Astrocyte (in vitro differentiated cells and primary cell): ENCODE results near the gene NAB2. TPM values are rescaled to one million over a fixed set of nuclear protein-coding genes. Genes with fewer than 3 reads are reported as not detected.

Experiments
- DNase-seq: peaks from one replicate; pipeline ENCODE4 v3.0.0-alpha.2; 2010; ENCODE audit warnings: low read depth
- FAIRE-seq: peaks from 2 replicates; lab custom pipeline; 2011; peaks lifted over from hg19 to GRCh38; lab: Jason Lieb, UNC
- H2AFZ ChIP-seq: 2 replicates; pipeline ENCODE4 v1.6.0; 2012; ENCODE audit warnings: low read depth, low read length, inconsistent platforms
- H3K27ac ChIP-seq: 2 replicates; pipeline ENCODE4 v1.5.1; 2011; ENCODE audit warnings: low read depth, low read length, inconsistent platforms
- H3K27me3 ChIP-seq: 2 replicates; pipeline ENCODE4 v1.6.0; 2011; ENCODE audit warnings: low read length, inconsistent platforms; ENCODE audit not compliant: insufficient read depth
- H3K36me3 ChIP-seq: 2 replicates; pipeline ENCODE4 v1.5.1; 2011; ENCODE audit warnings: low read length, inconsistent platforms; ENCODE audit not compliant: insufficient read depth
- H3K4me1 ChIP-seq: 2 replicates; pipeline ENCODE4 v1.5.1; 2011; ENCODE audit warnings: low read length, inconsistent platforms; ENCODE audit not compliant: insufficient read depth
- H3K4me2 ChIP-seq: 2 replicates; pipeline ENCODE4 v1.6.0; 2012; ENCODE audit warnings: low read length, inconsistent platforms
- H3K4me3 ChIP-seq: 2 replicates; pipeline ENCODE4 v1.5.1; 2011; ENCODE audit warnings: low read depth, mild to moderate bottlenecking, low read length, inconsistent platforms; ENCODE audit not compliant: insufficient read depth
- H3K79me2 ChIP-seq: 2 replicates; pipeline ENCODE4 v1.6.0; 2012; ENCODE audit warnings: mild to moderate bottlenecking, low read length, inconsistent platforms; ENCODE audit not compliant: insufficient read depth
- H3K9ac ChIP-seq: 2 replicates; pipeline ENCODE4 v1.6.0; 2012; ENCODE audit warnings: mild to moderate bottlenecking, low read length, inconsistent platforms
- H3K9me3 ChIP-seq: 2 replicates; pipeline ENCODE4 v1.5.1; 2012; ENCODE audit warnings: low read depth, mild to moderate bottlenecking, low read length, inconsistent platforms; ENCODE audit not compliant: insufficient read depth
- H4K20me1 ChIP-seq: 2 replicates; pipeline ENCODE4 v1.6.0; 2012; ENCODE audit warnings: low read length, inconsistent platforms; ENCODE audit not compliant: insufficient read depth
- H3K27ac Mint-ChIP-seq: one replicate; pipeline ENCODE4 v1.8.0; 2021; ENCODE audit warnings: mild to moderate bottlenecking, mixed read lengths; ENCODE audit not compliant: unreplicated experiment
- H3K27me3 Mint-ChIP-seq: one replicate; pipeline ENCODE4 v1.8.0; 2021; ENCODE audit warnings: low read depth, mixed read lengths; ENCODE audit not compliant: unreplicated experiment
- H3K36me3 Mint-ChIP-seq: one replicate; pipeline ENCODE4 v1.8.0; 2021; ENCODE audit warnings: low read depth, mixed read lengths; ENCODE audit not compliant: unreplicated experiment
- H3K4me1 Mint-ChIP-seq: one replicate; pipeline ENCODE4 v1.8.0; 2021; ENCODE audit warnings: low read depth, mixed read lengths; ENCODE audit not compliant: unreplicated experiment
- H3K4me3 Mint-ChIP-seq: one replicate; pipeline ENCODE4 v1.8.0; 2021; ENCODE audit warnings: mild to moderate bottlenecking, moderate library complexity, mixed read lengths; ENCODE audit not compliant: unreplicated experiment
- H3K9me3 Mint-ChIP-seq: one replicate; pipeline ENCODE4 v1.8.0; 2021; ENCODE audit warnings: mild to moderate bottlenecking, mixed read lengths; ENCODE audit not compliant: unreplicated experiment
- CTCF ChIP-seq: IDR thresholded peaks from 2 replicates; pipeline ENCODE4 v1.5.1; 2011; ENCODE audit warnings: low read depth, mild to moderate bottlenecking, inconsistent platforms, low read length, moderate library complexity; ENCODE audit not compliant: insufficient read depth
- EZH2 ChIP-seq: IDR thresholded peaks from 2 replicates; pipeline ENCODE4 v1.6.1; 2012; ENCODE audit warnings: mild to moderate bottlenecking, low read length, inconsistent platforms; ENCODE audit not compliant: insufficient read depth
- total RNA-seq: library from RNA; stranded (reverse); gene quantifications from 2 replicates; pipeline ENCODE4 v1.2.1, GENCODE V29; 2021

Gene NAB2
- total RNA-seq, 1 donor from 2014 or later, result 36.6 TPM

- Histone ChIP-seq H3K4me2 (no peak overlapping the region), H3K36me3 (no peaks in the 10 kb centered on the region), H3K27me3 (no peaks in the 10 kb centered on the region), H3K79me2 (no peaks in the 10 kb centered on the region), H3K9me3 (no peaks in the 10 kb centered on the region), H3K4me3 (no peak overlapping the region), H3K27ac (no peak overlapping the region), H3K9ac (no peak overlapping the region), H2AFZ (no peak overlapping the region), H4K20me1 (no peaks in the 10 kb centered on the region), H3K4me1 (peaks cover 3% of the 10 kb centered on the region)
- DNase-seq (no peak), FAIRE-seq (no peak)
- no peaks in the 10 kb centered on the region for H3K9me3 Mint-ChIP-seq
- peaks cover 2% of the 10 kb centered on the region for H3K27me3 Mint-ChIP-seq
- peaks cover 7% of the 10 kb centered on the region for H3K4me1 Mint-ChIP-seq
- H3K36me3 Mint-ChIP-seq, result peaks cover 13% of the 10 kb centered on the region
- H3K27ac Mint-ChIP-seq, result peak overlapping the region; percentile 12
- H3K4me3 Mint-ChIP-seq, result no peak overlapping the region
- TF ChIP-seq CTCF (no peak), EZH2 (no peak)
Measured at GRCh38 chr12:57101892-57102695, 13.2 kb downstream of the NAB2 start.

GRCh38 chr12:57103856-57104255, 14.9 kb downstream of the NAB2 start:
- no peaks in the 10 kb centered on the region for H3K27me3 ChIP-seq
- H3K4me3 ChIP-seq, result no peak overlapping the region
- no peak overlapping the region for H3K27ac ChIP-seq
- peaks cover 5% of the 10 kb centered on the region for H4K20me1 ChIP-seq
- Mint-ChIP-seq H3K36me3 (peaks cover 11% of the 10 kb centered on the region), H3K4me1 (peaks cover 7% of the 10 kb centered on the region), H3K4me3 (no peak overlapping the region), H3K27me3 (peaks cover 2% of the 10 kb centered on the region), H3K27ac (no peak overlapping the region), H3K9me3 (no peaks in the 10 kb centered on the region)
- peaks cover 3% of the 10 kb centered on the region for H3K4me1 ChIP-seq
- FAIRE-seq (peak; percentile 9), DNase-seq (peak; percentile 43)
- TF ChIP-seq CTCF (no peak), EZH2 (no peak)
- no peak overlapping the region for H3K4me2 ChIP-seq
- H3K9me3 ChIP-seq, result no peaks in the 10 kb centered on the region
- H3K9ac ChIP-seq, result no peak overlapping the region
- no peak overlapping the region for H2AFZ ChIP-seq
- H3K79me2 ChIP-seq, result no peaks in the 10 kb centered on the region
- H3K36me3 ChIP-seq, result no peaks in the 10 kb centered on the region

- no peak overlapping the region for H3K4me2 ChIP-seq
- H3K4me1 ChIP-seq, result peaks cover 3% of the 10 kb centered on the region
- no peak for TF ChIP-seq CTCF
- TF ChIP-seq EZH2, result no peak
- no peak overlapping the region for H3K27ac ChIP-seq
- Mint-ChIP-seq H3K4me3 (no peak overlapping the region), H3K36me3 (peaks cover 10% of the 10 kb centered on the region), H3K9me3 (no peaks in the 10 kb centered on the region), H3K27me3 (peaks cover 2% of the 10 kb centered on the region), H3K27ac (no peak overlapping the region), H3K4me1 (peaks cover 7% of the 10 kb centered on the region)
- H3K79me2 ChIP-seq, result no peaks in the 10 kb centered on the region
- no peaks in the 10 kb centered on the region for H3K9me3 ChIP-seq
- no peak overlapping the region for H3K9ac ChIP-seq
- FAIRE-seq (no peak), DNase-seq (no peak)
- H2AFZ ChIP-seq, result no peak overlapping the region
- H3K36me3 ChIP-seq, result no peaks in the 10 kb centered on the region
- no peak overlapping the region for H3K4me3 ChIP-seq
- H4K20me1 ChIP-seq, result peaks cover 5% of the 10 kb centered on the region
- H3K27me3 ChIP-seq, result no peaks in the 10 kb centered on the region
Measured at GRCh38 chr12:57104292-57104910, 15.5 kb downstream of the NAB2 start.
